PC-3 (cell line): ENCODE data around the gene HDAC11. TPM values are rescaled to one million over a fixed set of nuclear protein-coding genes. Genes with fewer than 3 reads are reported as not detected.

Experiments
- ATAC-seq: fragments of 200-7000 bp; cut with Tn5 transposase; 2 replicates; pipeline ENCODE4 v1.9.1; 2020; ENCODE audit warnings: mild to moderate bottlenecking, moderate library complexity
- BruUV-seq: library from RNA; stranded (reverse); fragments of 400-500 nt; replicated peaks from 2 replicates; lab custom pipeline; 2021; lab: Mats Ljungman, UMichigan
- CTCF ChIA-PET: fragments of 300-600 bp; sonication (Branson Sonifier 250); formaldehyde crosslinking; loops from one replicate; lab custom pipeline; 2022; ENCODE audit warnings: antibody characterized with exemption; lab: Charles Lee
- POLR2A ChIA-PET: fragments of 300-600 bp; sonication (Branson Sonifier 250); formaldehyde crosslinking; loops from one replicate; lab custom pipeline; 2022; ENCODE audit warnings: antibody characterized with exemption; ENCODE audit not compliant: unreplicated experiment; lab: Charles Lee
- DNase-seq: peaks from one replicate; pipeline ENCODE4 v3.0.0-alpha.2; 2015
- H2AFZ ChIP-seq: fragments of 300-600 bp; sonication (generic); 2 replicates; pipeline ENCODE4 v1.6.0; 2016; ENCODE audit warnings: antibody characterized with exemption, low read length
- H3F3A ChIP-seq: fragments of 300-600 bp; sonication (generic); one replicate; pipeline ENCODE4 v1.6.0; 2017; ENCODE audit warnings: antibody characterized with exemption, low read length, control low read depth, mild to moderate bottlenecking; ENCODE audit not compliant: unreplicated experiment
- H3K27ac ChIP-seq: fragments of 300-600 bp; sonication (generic); 2 replicates; pipeline ENCODE4 v1.5.1; 2016; ENCODE audit warnings: mild to moderate bottlenecking, low read length
- H3K27me3 ChIP-seq: fragments of 300-600 bp; sonication (generic); 2 replicates; pipeline ENCODE4 v1.6.1; 2016; ENCODE audit warnings: low read length, mixed read lengths
- H3K36me3 ChIP-seq: fragments of 300-600 bp; sonication (generic); 2 replicates; pipeline ENCODE4 v1.6.1; 2016; ENCODE audit warnings: low read depth, mixed run types, low read length, mixed read lengths
- H3K4me1 ChIP-seq: fragments of 300-600 bp; sonication (generic); 2 replicates; pipeline ENCODE4 v1.5.1; 2016; ENCODE audit warnings: low read length; ENCODE audit not compliant: insufficient read depth
- H3K4me2 ChIP-seq: fragments of 300-600 bp; sonication (generic); 2 replicates; pipeline ENCODE4 v1.6.0; 2016; ENCODE audit warnings: low read length
- H3K4me3 ChIP-seq: fragments of 300-600 bp; sonication (generic); 2 replicates; pipeline ENCODE4 v1.5.1; 2016; ENCODE audit warnings: mild to moderate bottlenecking, low read length, mixed read lengths
- H3K79me2 ChIP-seq: fragments of 300-600 bp; sonication (generic); 2 replicates; pipeline ENCODE4 v1.6.1; 2017; ENCODE audit warnings: low read length, mixed read lengths
- H3K9ac ChIP-seq: fragments of 300-600 bp; sonication (generic); 2 replicates; pipeline ENCODE4 v1.6.0; 2016; ENCODE audit warnings: mild to moderate bottlenecking, low read length
- H3K9me2 ChIP-seq: fragments of 300-600 bp; sonication (generic); replicated peaks from 2 replicates; pipeline ENCODE4 v1.6.1; 2016; ENCODE audit warnings: mixed run types, low read length, mixed read lengths
- H3K9me3 ChIP-seq: fragments of 300-600 bp; sonication (generic); 2 replicates; pipeline ENCODE4 v1.6.1; 2016; ENCODE audit warnings: low read length, mixed read lengths
- H4K20me1 ChIP-seq: fragments of 300-600 bp; sonication (generic); 2 replicates; pipeline ENCODE4 v1.6.1; 2016; ENCODE audit warnings: low read length, mixed read lengths
- CTCF ChIP-seq: fragments of 300-600 bp; sonication (generic); conservative IDR thresholded peaks from 2 replicates; pipeline ENCODE4 v1.5.1; 2017; ENCODE audit warnings: antibody characterized with exemption, low read depth, mild to moderate bottlenecking, low read length
- EZH2 ChIP-seq: fragments of 300-600 bp; sonication (generic); IDR thresholded peaks from one replicate; pipeline ENCODE4 v1.6.1; 2017; ENCODE audit warnings: antibody characterized with exemption, mild to moderate bottlenecking, low read length; ENCODE audit not compliant: unreplicated experiment
- EZH2phosphoT487 ChIP-seq: fragments of 300-600 bp; sonication (generic); IDR thresholded peaks from 2 replicates; pipeline ENCODE4 v1.6.1; 2018; ENCODE audit warnings: mild to moderate bottlenecking, antibody characterized with exemption, low read length, borderline replicate concordance
- intact Hi-C: fragments of 100-400 bp; cut with micrococcal nuclease; formaldehyde crosslinking; loops from 2 replicates; pipeline ENCODE4 v1.9.0; 2023
- total RNA-seq: library from RNA; depleted of rRNA; stranded (reverse); fragments of >200 nt; gene quantifications from 2 replicates; pipeline ENCODE4 v1.2.3, GENCODE V29; 2014

The HDAC11 gene
- total RNA-seq, 1 experiment from 2014 or later: 24.2 TPM

GRCh38 chr3:13535526-13535875, 55.4 kb downstream of the HDAC11 start:
- no peaks in the 10 kb centered on the region for H3K79me2 ChIP-seq
- intact Hi-C loops: no loop called here
- H3K36me3 ChIP-seq: no peaks in the 10 kb centered on the region
- no peaks in the 10 kb centered on the region for H3K9me2 ChIP-seq
- H2AFZ ChIP-seq: no peak overlapping the region
- no peaks in the 10 kb centered on the region for H3K9me3 ChIP-seq
- no peaks in the 10 kb centered on the region for H4K20me1 ChIP-seq
- POLR2A ChIA-PET: no interaction called here
- BruUV-seq: no TSS peak
- H3K9ac ChIP-seq: no peak overlapping the region
- ATAC-seq (no peak), DNase-seq (no peak)
- H3K27ac ChIP-seq: no peak overlapping the region
- TF ChIP-seq EZH2 (no peak), CTCF (no peak), EZH2phosphoT487 (no peak)
- H3K27me3 ChIP-seq: no peaks in the 10 kb centered on the region
- CTCF ChIA-PET: no interaction called here
- peaks cover 38% of the 10 kb centered on the region for H3K4me1 ChIP-seq
- no peaks in the 10 kb centered on the region for H3F3A ChIP-seq
- H3K4me2 ChIP-seq: no peak overlapping the region
- no peak overlapping the region for H3K4me3 ChIP-seq

DNA sequence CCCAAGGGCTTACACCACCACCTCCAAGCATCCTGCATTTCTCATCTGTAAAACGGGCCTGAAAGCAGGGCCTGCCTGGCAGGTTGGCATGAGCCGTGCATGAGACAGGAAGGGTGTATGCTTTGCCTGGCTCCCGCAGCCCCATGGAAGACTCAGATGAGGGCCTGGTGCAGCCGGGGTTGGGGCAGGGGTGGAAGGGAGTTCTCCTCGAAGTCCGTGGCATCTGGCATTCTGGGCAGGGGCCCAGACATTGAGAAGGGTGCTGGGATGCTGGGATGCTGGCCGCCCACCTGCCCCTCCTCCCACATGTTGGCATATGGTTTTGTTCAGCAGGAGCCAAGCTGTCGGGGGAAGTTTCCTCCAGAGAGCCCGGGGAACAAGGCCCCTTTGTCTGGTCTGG, 55.8 kb downstream of the HDAC11 start:
- Histone ChIP-seq H3K27me3 (no peaks in the 10 kb centered on the region), H3K36me3 (no peaks in the 10 kb centered on the region), H3K4me3 (no peak overlapping the region), H2AFZ (no peak overlapping the region), H3F3A (no peaks in the 10 kb centered on the region), H3K27ac (peak overlapping the region; percentile 88), H3K9me2 (no peaks in the 10 kb centered on the region), H3K79me2 (no peaks in the 10 kb centered on the region), H3K4me1 (peaks cover 38% of the 10 kb centered on the region), H3K9me3 (no peaks in the 10 kb centered on the region), H3K9ac (peak overlapping the region; percentile 0; the same call in 1 of the 2 replicates), H3K4me2 (no peak overlapping the region), H4K20me1 (no peaks in the 10 kb centered on the region)
- DNase-seq: no peak
- BruUV-seq: no TSS peak
- ChIA-PET CTCF (no interaction called here), POLR2A (no interaction called here)
- no peak for TF ChIP-seq EZH2
- TF ChIP-seq CTCF: no peak
- no peak for TF ChIP-seq EZH2phosphoT487
- no peak for ATAC-seq
- intact Hi-C loops: loop anchor here (2.0 kb wide), 1 partner anchor 39 kb away; no protein-coding TSS in a partner anchor

GRCh38 chr3:13536432-13536831, 56.3 kb downstream of the HDAC11 start:
- peaks cover 38% of the 10 kb centered on the region for H3K4me1 ChIP-seq
- no peaks in the 10 kb centered on the region for H3K79me2 ChIP-seq
- no peaks in the 10 kb centered on the region for H4K20me1 ChIP-seq
- H2AFZ ChIP-seq: peak overlapping the region; percentile 29; the same call in 1 of the 2 replicates
- H3K27ac ChIP-seq: peak overlapping the region; percentile 88
- intact Hi-C loops: loop anchor here (2.0 kb wide), 1 partner anchor 40 kb away; no protein-coding TSS in a partner anchor
- H3K27me3 ChIP-seq: no peaks in the 10 kb centered on the region
- peaks cover 1% of the 10 kb centered on the region; the same call in 1 of the 2 replicates for H3K9me3 ChIP-seq
- ChIA-PET POLR2A (no interaction called here), CTCF (no interaction called here)
- H3K36me3 ChIP-seq: no peaks in the 10 kb centered on the region
- no peaks in the 10 kb centered on the region for H3K9me2 ChIP-seq
- DNase-seq (peak; percentile 48), ATAC-seq (no peak; the same call in 1 of the 2 replicates)
- H3F3A ChIP-seq: no peaks in the 10 kb centered on the region
- H3K4me2 ChIP-seq: peak overlapping the region; percentile 22; the same call in 1 of the 2 replicates
- BruUV-seq: no TSS peak
- no peak overlapping the region for H3K4me3 ChIP-seq
- peak overlapping the region; percentile 40; the same call in 1 of the 2 replicates for H3K9ac ChIP-seq
- TF ChIP-seq EZH2 (no peak), EZH2phosphoT487 (no peak), CTCF (no peak)
